GM19035 (cell line): Measurements from ENCODE around the gene RGN.
A peak's percentile ranks its signal among the peaks of the same experiment; 100 is the strongest.
"Not testable (repeated sequence)": the region's sequence is repeated elsewhere in the genome, so short reads cannot be mapped to it uniquely, and the experiment has no call there.

Experiments used
- ATAC-seq: cut with Tn5 transposase; IDR thresholded peaks from one replicate; pipeline ENCODE4 v1.9.1; 2021; ENCODE audit not compliant: unreplicated experiment

RGN gene

GRCh38 chrX:47116551-47117110 is 38.4 kb downstream of the RGN start:
- not testable (repeated sequence) for ATAC-seq

- ATAC-seq = not testable (repeated sequence)
These were observed 46.2 kb downstream of the RGN start for GRCh38 chrX:47124466-47124865.

GRCh38 chrX:47129157-47129898 is 51.1 kb downstream of the RGN start:
- ATAC-seq = peak; percentile 97

- ATAC-seq = no peak
These were observed 51.7 kb downstream of the RGN start for GRCh38 chrX:47129899-47130358.

- no peak for ATAC-seq
These were observed 55.2 kb downstream of the RGN start for GRCh38 chrX:47133493-47133892.

GRCh38 chrX:47135650-47136049 is 57.4 kb downstream of the RGN start:
- ATAC-seq = not testable (repeated sequence)

- no peak for ATAC-seq
These were observed 59.9 kb downstream of the RGN start for GRCh38 chrX:47138171-47138570.
